SK-N-SH treated with all-trans-retinoic acid at 6 μM for 48 hours (cell line): Measurements from ENCODE around the gene PLEKHG5.

Experiments
- CSDC2 ChIP-seq: fragments of 250-450 bp; sonication (Bioruptor Pico); IDR thresholded peaks from 2 replicates; pipeline ENCODE4 v1.5.0; 2020; ENCODE audit warnings: mild to moderate bottlenecking, moderate library complexity
- GLIS3 ChIP-seq: fragments of 250-450 bp; sonication (Bioruptor Pico); IDR thresholded peaks from 2 replicates; pipeline ENCODE4 v1.5.0; 2020; ENCODE audit warnings: mild to moderate bottlenecking, moderate library complexity
- ISL1 ChIP-seq: fragments of 250-450 bp; sonication (Bioruptor Pico); IDR thresholded peaks from 2 replicates; pipeline ENCODE4 v2.1.2; 2022; ENCODE audit warnings: mild to moderate bottlenecking, moderate library complexity
- OSR1 ChIP-seq: fragments of 250-450 bp; sonication (Bioruptor Pico); IDR thresholded peaks from 2 replicates; pipeline ENCODE4 v1.8.0; 2022; ENCODE audit warnings: moderate library complexity, mild to moderate bottlenecking, inconsistent platforms
- RARB ChIP-seq: fragments of 250-450 bp; sonication (Bioruptor Pico); IDR thresholded peaks from 2 replicates; pipeline ENCODE4 v1.8.0; 2021; ENCODE audit warnings: mild to moderate bottlenecking, moderate library complexity
- SNAI2 ChIP-seq: fragments of 250-450 bp; sonication (Bioruptor Pico); IDR thresholded peaks from 2 replicates; pipeline ENCODE4 v1.5.0; 2020; ENCODE audit warnings: mild to moderate bottlenecking, moderate library complexity
- TCF4 ChIP-seq: fragments of 250-450 bp; sonication (Bioruptor Pico); IDR thresholded peaks from 2 replicates; pipeline ENCODE4 v1.8.0; 2021; ENCODE audit warnings: mild to moderate bottlenecking, moderate library complexity, borderline replicate concordance
- ZC3H10 ChIP-seq: fragments of 250-450 bp; sonication (Bioruptor Pico); IDR thresholded peaks from 2 replicates; pipeline ENCODE4 v1.5.1; 2021; ENCODE audit warnings: mild to moderate bottlenecking, moderate library complexity
- ZFP30 ChIP-seq: fragments of 450-650 bp; formaldehyde crosslinking; IDR thresholded peaks from 2 replicates; pipeline ENCODE4 v1.5.0; 2022; ENCODE audit warnings: mild to moderate bottlenecking, moderate library complexity
- ZNF70 ChIP-seq: fragments of 450-650 bp; formaldehyde crosslinking; IDR thresholded peaks from 2 replicates; pipeline ENCODE4 v1.5.0; 2020; ENCODE audit warnings: mild to moderate bottlenecking, moderate library complexity
- ZNF8 ChIP-seq: fragments of 450-650 bp; formaldehyde crosslinking; IDR thresholded peaks from 2 replicates; pipeline ENCODE4 v1.5.0; 2020; ENCODE audit warnings: mild to moderate bottlenecking, moderate library complexity
- TF ChIP-seq, protein P1 (sequence below): fragments of 250-450 bp; sonication (Bioruptor Pico); IDR thresholded peaks from 2 replicates; pipeline ENCODE4 v1.8.0; 2020; ENCODE audit warnings: mild to moderate bottlenecking, moderate library complexity, borderline replicate concordance
- TF ChIP-seq, protein P2 (sequence below): fragments of 250-450 bp; sonication (Bioruptor Pico); IDR thresholded peaks from 2 replicates; pipeline ENCODE4 v1.5.1; 2020; ENCODE audit warnings: low read depth, mild to moderate bottlenecking, moderate library complexity
- TF ChIP-seq, protein P3 (sequence below): fragments of 250-450 bp; sonication (Bioruptor Pico); IDR thresholded peaks from 2 replicates; pipeline ENCODE4 v1.5.0; 2020; ENCODE audit warnings: mild to moderate bottlenecking, moderate library complexity

GRCh38 chr1:6505367-6506209 is 14.1 kb upstream of the PLEKHG5 start:
- no peak for TF ChIP-seq ZNF70 (CRISPR knock-in tag)
- TF ChIP-seq, protein P1, sequence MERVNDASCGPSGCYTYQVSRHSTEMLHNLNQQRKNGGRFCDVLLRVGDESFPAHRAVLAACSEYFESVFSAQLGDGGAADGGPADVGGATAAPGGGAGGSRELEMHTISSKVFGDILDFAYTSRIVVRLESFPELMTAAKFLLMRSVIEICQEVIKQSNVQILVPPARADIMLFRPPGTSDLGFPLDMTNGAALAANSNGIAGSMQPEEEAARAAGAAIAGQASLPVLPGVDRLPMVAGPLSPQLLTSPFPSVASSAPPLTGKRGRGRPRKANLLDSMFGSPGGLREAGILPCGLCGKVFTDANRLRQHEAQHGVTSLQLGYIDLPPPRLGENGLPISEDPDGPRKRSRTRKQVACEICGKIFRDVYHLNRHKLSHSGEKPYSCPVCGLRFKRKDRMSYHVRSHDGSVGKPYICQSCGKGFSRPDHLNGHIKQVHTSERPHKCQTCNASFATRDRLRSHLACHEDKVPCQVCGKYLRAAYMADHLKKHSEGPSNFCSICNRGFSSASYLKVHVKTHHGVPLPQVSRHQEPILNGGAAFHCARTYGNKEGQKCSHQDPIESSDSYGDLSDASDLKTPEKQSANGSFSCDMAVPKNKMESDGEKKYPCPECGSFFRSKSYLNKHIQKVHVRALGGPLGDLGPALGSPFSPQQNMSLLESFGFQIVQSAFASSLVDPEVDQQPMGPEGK: no peak
- TF ChIP-seq ISL1: no peak
- no peak for TF ChIP-seq SNAI2 (CRISPR knock-in tag)
- TF ChIP-seq, protein P2, sequence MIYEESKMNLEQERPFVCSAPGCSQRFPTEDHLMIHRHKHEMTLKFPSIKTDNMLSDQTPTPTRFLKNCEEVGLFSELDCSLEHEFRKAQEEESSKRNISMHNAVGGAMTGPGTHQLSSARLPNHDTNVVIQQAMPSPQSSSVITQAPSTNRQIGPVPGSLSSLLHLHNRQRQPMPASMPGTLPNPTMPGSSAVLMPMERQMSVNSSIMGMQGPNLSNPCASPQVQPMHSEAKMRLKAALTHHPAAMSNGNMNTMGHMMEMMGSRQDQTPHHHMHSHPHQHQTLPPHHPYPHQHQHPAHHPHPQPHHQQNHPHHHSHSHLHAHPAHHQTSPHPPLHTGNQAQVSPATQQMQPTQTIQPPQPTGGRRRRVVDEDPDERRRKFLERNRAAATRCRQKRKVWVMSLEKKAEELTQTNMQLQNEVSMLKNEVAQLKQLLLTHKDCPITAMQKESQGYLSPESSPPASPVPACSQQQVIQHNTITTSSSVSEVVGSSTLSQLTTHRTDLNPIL (CRISPR knock-in tag): no peak
- no peak for TF ChIP-seq ZNF8 (CRISPR knock-in tag)
- no peak for TF ChIP-seq ZC3H10 (CRISPR knock-in tag)
- no peak for TF ChIP-seq TCF4
- TF ChIP-seq ZFP30 (CRISPR knock-in tag): no peak
- no peak for TF ChIP-seq RARB (CRISPR knock-in tag)
- no peak for TF ChIP-seq GLIS3
- no peak for TF ChIP-seq OSR1 (CRISPR knock-in tag)
- no peak for TF ChIP-seq CSDC2 (CRISPR knock-in tag)
- TF ChIP-seq, protein P3, sequence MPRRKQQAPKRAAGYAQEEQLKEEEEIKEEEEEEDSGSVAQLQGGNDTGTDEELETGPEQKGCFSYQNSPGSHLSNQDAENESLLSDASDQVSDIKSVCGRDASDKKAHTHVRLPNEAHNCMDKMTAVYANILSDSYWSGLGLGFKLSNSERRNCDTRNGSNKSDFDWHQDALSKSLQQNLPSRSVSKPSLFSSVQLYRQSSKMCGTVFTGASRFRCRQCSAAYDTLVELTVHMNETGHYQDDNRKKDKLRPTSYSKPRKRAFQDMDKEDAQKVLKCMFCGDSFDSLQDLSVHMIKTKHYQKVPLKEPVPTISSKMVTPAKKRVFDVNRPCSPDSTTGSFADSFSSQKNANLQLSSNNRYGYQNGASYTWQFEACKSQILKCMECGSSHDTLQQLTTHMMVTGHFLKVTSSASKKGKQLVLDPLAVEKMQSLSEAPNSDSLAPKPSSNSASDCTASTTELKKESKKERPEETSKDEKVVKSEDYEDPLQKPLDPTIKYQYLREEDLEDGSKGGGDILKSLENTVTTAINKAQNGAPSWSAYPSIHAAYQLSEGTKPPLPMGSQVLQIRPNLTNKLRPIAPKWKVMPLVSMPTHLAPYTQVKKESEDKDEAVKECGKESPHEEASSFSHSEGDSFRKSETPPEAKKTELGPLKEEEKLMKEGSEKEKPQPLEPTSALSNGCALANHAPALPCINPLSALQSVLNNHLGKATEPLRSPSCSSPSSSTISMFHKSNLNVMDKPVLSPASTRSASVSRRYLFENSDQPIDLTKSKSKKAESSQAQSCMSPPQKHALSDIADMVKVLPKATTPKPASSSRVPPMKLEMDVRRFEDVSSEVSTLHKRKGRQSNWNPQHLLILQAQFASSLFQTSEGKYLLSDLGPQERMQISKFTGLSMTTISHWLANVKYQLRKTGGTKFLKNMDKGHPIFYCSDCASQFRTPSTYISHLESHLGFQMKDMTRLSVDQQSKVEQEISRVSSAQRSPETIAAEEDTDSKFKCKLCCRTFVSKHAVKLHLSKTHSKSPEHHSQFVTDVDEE (CRISPR knock-in tag): no peak
